GM23248 (cell line): ENCODE data around the gene HSPG2.

Source experiments
- EZH2 ChIP-seq: fragments of 200-600 bp; sonication (generic); IDR thresholded peaks from 2 replicates; pipeline ENCODE4 v1.6.1; 2018; ENCODE audit warnings: antibody characterized with exemption, mild to moderate bottlenecking; ENCODE audit not compliant: insufficient read depth, poor library complexity, severe bottlenecking
- EZH2phosphoT487 ChIP-seq: fragments of 200-600 bp; sonication (generic); IDR thresholded peaks from 2 replicates; pipeline ENCODE4 v1.6.1; 2018; ENCODE audit warnings: antibody characterized with exemption, moderate library complexity, mild to moderate bottlenecking, low read depth; ENCODE audit not compliant: insufficient read depth

- no peak for TF ChIP-seq EZH2
- no peak for TF ChIP-seq EZH2phosphoT487
Observed at GRCh38 chr1:21896026-21896425, 41.1 kb downstream of the HSPG2 start.
